Activated naive CD8-positive, alpha-beta T cell treated with anti-CD3 and anti-CD28 coated beads, Interleukin-2, amount 10 ng/mL, durations not matched to agents 7 days and 5 days (primary cell): Measurements from ENCODE around the gene EEIG2. TPM values are rescaled to one million over a fixed set of nuclear protein-coding genes. Genes with fewer than 3 reads are reported as not detected.

Source experiments
- ATAC-seq: fragments of 150-1000 bp; cut with Tn5 transposase; one replicate; pipeline ENCODE4 v1.10.0; 2021; ENCODE audit warnings: low read depth, moderate library complexity
- POLR2A ChIA-PET: fragments of 350-600 bp; sonication (Branson Sonifier 250); formaldehyde crosslinking; loops from one replicate; lab custom pipeline; 2021; ENCODE audit warnings: antibody characterized with exemption; lab: Charles Lee
- DNase-seq: peaks from one replicate; pipeline ENCODE4 v3.0.0; 2021
- H3K27ac Mint-ChIP-seq: one replicate; pipeline ENCODE4 v1.8.0; 2022; ENCODE audit warnings: mild to moderate bottlenecking, mixed read lengths
- H3K27me3 Mint-ChIP-seq: one replicate; pipeline ENCODE4 v1.8.0; 2022; ENCODE audit warnings: mild to moderate bottlenecking, moderate library complexity, mixed read lengths
- H3K36me3 Mint-ChIP-seq: one replicate; pipeline ENCODE4 v1.8.0; 2021; ENCODE audit warnings: mild to moderate bottlenecking, mixed read lengths
- H3K4me1 Mint-ChIP-seq: one replicate; pipeline ENCODE4 v1.8.0; 2021; ENCODE audit warnings: mixed read lengths
- H3K4me3 Mint-ChIP-seq: one replicate; pipeline ENCODE4 v1.8.0; 2022; ENCODE audit warnings: mild to moderate bottlenecking, moderate library complexity, mixed read lengths
- H3K9me3 Mint-ChIP-seq: one replicate; pipeline ENCODE4 v1.8.0; 2021; ENCODE audit warnings: mixed read lengths
- total RNA-seq, 2 experiments: library from RNA; stranded (reverse); gene quantifications; one replicate each; pipeline ENCODE4 v1.2.3, GENCODE V29; 2021

EEIG2 gene
- total RNA-seq, 2 experiments from 2014 or later, result 16.5 TPM

DNA sequence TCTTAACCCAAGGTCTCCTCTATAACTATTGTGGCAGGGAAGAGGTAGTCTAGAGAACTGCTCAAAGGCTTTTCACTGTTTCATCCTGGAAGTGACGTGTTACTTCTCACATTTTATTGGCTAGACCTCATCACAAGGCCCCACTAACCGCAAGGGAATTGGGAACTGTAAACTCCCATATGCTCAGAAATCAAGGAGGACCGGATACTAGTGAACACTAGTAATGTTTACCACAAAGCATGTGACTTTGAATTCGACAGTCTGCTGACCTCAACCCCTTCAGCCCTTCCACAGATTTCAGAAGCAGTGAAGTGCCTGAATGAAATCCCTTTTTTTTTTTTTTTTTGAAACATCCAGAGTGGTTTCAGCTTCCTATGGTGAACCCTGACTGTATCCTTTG, 3.4 kb upstream of the EEIG2 start:
- H3K4me1 Mint-ChIP-seq, result peaks cover 6% of the 10 kb centered on the region
- no peak overlapping the region for H3K27ac Mint-ChIP-seq
- no peak for ATAC-seq
- peaks cover 4% of the 10 kb centered on the region for H3K27me3 Mint-ChIP-seq
- no peak for DNase-seq
- H3K36me3 Mint-ChIP-seq, result no peaks in the 10 kb centered on the region
- no peaks in the 10 kb centered on the region for H3K9me3 Mint-ChIP-seq
- no peak overlapping the region for H3K4me3 Mint-ChIP-seq
- POLR2A ChIA-PET, result no interaction called here

- H3K36me3 Mint-ChIP-seq, result no peaks in the 10 kb centered on the region
- peaks cover 4% of the 10 kb centered on the region for H3K27me3 Mint-ChIP-seq
- H3K4me3 Mint-ChIP-seq, result no peak overlapping the region
- ATAC-seq (no peak), DNase-seq (no peak)
- peaks cover 9% of the 10 kb centered on the region for H3K4me1 Mint-ChIP-seq
- POLR2A ChIA-PET, result interaction anchor here (4.0 kb wide), 1 partner anchor 135 kb away, joined by 39 read pairs; the partner anchor contains the start of gene PRPF38B
- H3K9me3 Mint-ChIP-seq, result no peaks in the 10 kb centered on the region
- H3K27ac Mint-ChIP-seq, result no peak overlapping the region
These were observed 2.6 kb upstream of the EEIG2 start for GRCh38 chr1:108557296-108557695.

- DNase-seq (no peak), ATAC-seq (peak; percentile 46)
- peaks cover 2% of the 10 kb centered on the region for H3K36me3 Mint-ChIP-seq
- H3K4me3 Mint-ChIP-seq, result peak overlapping the region; percentile 96
- H3K27ac Mint-ChIP-seq, result peak overlapping the region; percentile 91
- H3K27me3 Mint-ChIP-seq, result no peaks in the 10 kb centered on the region
- H3K4me1 Mint-ChIP-seq, result peaks cover 23% of the 10 kb centered on the region
- POLR2A ChIA-PET, result interaction anchor here (0.7 to 5.0 kb wide), 11 partner anchors 9 to 360 kb away, joined by 3 to 71 read pairs (median 9); partner anchors contain the start of genes HENMT1, PRPF38B and SLC25A24
- H3K9me3 Mint-ChIP-seq, result no peaks in the 10 kb centered on the region
These were observed 431 bp downstream of the EEIG2 start for GRCh38 chr1:108560189-108560873.

- H3K27me3 Mint-ChIP-seq, result no peaks in the 10 kb centered on the region
- H3K27ac Mint-ChIP-seq, result peak overlapping the region; percentile 91
- ATAC-seq (peak; percentile 44), DNase-seq (peak; percentile 58)
- POLR2A ChIA-PET, result interaction anchor here (0.7 to 5.0 kb wide), 10 partner anchors 8 to 360 kb away, joined by 3 to 71 read pairs (median 10); partner anchors contain the start of genes HENMT1, PRPF38B and SLC25A24
- peaks cover 2% of the 10 kb centered on the region for H3K36me3 Mint-ChIP-seq
- peak overlapping the region; percentile 96 for H3K4me3 Mint-ChIP-seq
- H3K9me3 Mint-ChIP-seq, result no peaks in the 10 kb centered on the region
- peaks cover 23% of the 10 kb centered on the region for H3K4me1 Mint-ChIP-seq
These were observed 1.1 kb downstream of the EEIG2 start for GRCh38 chr1:108560874-108561459.

GRCh38 chr1:108561689-108562326, 1.9 kb downstream of the EEIG2 start:
- no peaks in the 10 kb centered on the region for H3K9me3 Mint-ChIP-seq
- H3K4me3 Mint-ChIP-seq, result peak overlapping the region; percentile 96
- POLR2A ChIA-PET, result interaction anchor here (0.9 to 5.0 kb wide), 6 partner anchors 7 to 361 kb away, joined by 3 to 71 read pairs (median 7); partner anchors contain the start of genes PRPF38B and SLC25A24
- DNase-seq, result peak; percentile 81
- peak; percentile 51 for ATAC-seq
- H3K36me3 Mint-ChIP-seq, result peaks cover 2% of the 10 kb centered on the region
- no peaks in the 10 kb centered on the region for H3K27me3 Mint-ChIP-seq
- no peak overlapping the region for H3K27ac Mint-ChIP-seq
- H3K4me1 Mint-ChIP-seq, result peaks cover 23% of the 10 kb centered on the region

- POLR2A ChIA-PET, result no interaction called here
- Mint-ChIP-seq H3K36me3 (peaks cover 2% of the 10 kb centered on the region), H3K9me3 (no peaks in the 10 kb centered on the region), H3K27me3 (no peaks in the 10 kb centered on the region), H3K4me1 (peaks cover 23% of the 10 kb centered on the region), H3K4me3 (no peak overlapping the region), H3K27ac (no peak overlapping the region)
- DNase-seq (no peak), ATAC-seq (no peak)
These were observed 3.9 kb downstream of the EEIG2 start for GRCh38 chr1:108563808-108564207.

DNA sequence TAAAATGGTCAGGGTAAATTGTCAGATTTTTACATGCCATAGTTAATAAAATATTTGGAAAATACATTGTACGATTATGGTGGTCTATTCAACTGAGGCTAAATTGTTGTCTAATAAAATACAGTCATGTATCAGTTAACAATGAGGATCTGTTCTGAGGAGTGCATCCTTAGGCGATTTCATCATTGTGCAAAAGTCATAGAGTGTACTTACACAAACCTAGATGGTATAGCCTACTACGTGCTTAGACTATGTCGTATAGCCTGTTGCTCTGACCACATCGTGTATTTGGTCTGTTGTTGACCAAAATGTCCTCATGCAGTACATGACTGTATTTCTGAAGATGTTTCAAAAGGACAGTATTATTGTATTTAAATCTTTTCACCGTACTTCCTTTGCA, 5.2 kb downstream of the EEIG2 start:
- Mint-ChIP-seq H3K9me3 (no peaks in the 10 kb centered on the region), H3K27ac (no peak overlapping the region), H3K36me3 (peaks cover 2% of the 10 kb centered on the region), H3K4me3 (no peak overlapping the region), H3K4me1 (peaks cover 23% of the 10 kb centered on the region), H3K27me3 (no peaks in the 10 kb centered on the region)
- ATAC-seq (no peak), DNase-seq (no peak)
- POLR2A ChIA-PET, result no interaction called here

- no peak for ATAC-seq
- H3K36me3 Mint-ChIP-seq, result peaks cover 2% of the 10 kb centered on the region
- no peaks in the 10 kb centered on the region for H3K27me3 Mint-ChIP-seq
- DNase-seq, result no peak
- H3K27ac Mint-ChIP-seq, result no peak overlapping the region
- H3K4me3 Mint-ChIP-seq, result no peak overlapping the region
- no peaks in the 10 kb centered on the region for H3K9me3 Mint-ChIP-seq
- POLR2A ChIA-PET, result no interaction called here
- peaks cover 23% of the 10 kb centered on the region for H3K4me1 Mint-ChIP-seq
These were observed 5.6 kb downstream of the EEIG2 start for GRCh38 chr1:108565512-108565911.

- Mint-ChIP-seq H3K27me3 (no peaks in the 10 kb centered on the region), H3K4me3 (no peak overlapping the region), H3K36me3 (peaks cover 2% of the 10 kb centered on the region), H3K27ac (no peak overlapping the region), H3K9me3 (no peaks in the 10 kb centered on the region), H3K4me1 (peaks cover 7% of the 10 kb centered on the region)
- no peak for ATAC-seq
- no peak for DNase-seq
- POLR2A ChIA-PET, result interaction anchor here (1.0 kb wide), 2 partner anchors 8 to 20 kb away, joined by 3 to 4 read pairs; no protein-coding TSS in a partner anchor
These were observed 8.7 kb downstream of the EEIG2 start for GRCh38 chr1:108568589-108568988.

- ATAC-seq (no peak), DNase-seq (no peak)
- Mint-ChIP-seq H3K4me1 (peaks cover 1% of the 10 kb centered on the region), H3K9me3 (peaks cover 2% of the 10 kb centered on the region), H3K27me3 (no peaks in the 10 kb centered on the region), H3K27ac (no peak overlapping the region), H3K36me3 (no peaks in the 10 kb centered on the region), H3K4me3 (no peak overlapping the region)
- POLR2A ChIA-PET, result interaction anchor here (1.0 kb wide), 3 partner anchors 8 to 74 kb away, joined by 3 to 5 read pairs (median 4); no protein-coding TSS in a partner anchor
These were observed 9.3 kb downstream of the EEIG2 start for GRCh38 chr1:108569097-108569728.

DNA sequence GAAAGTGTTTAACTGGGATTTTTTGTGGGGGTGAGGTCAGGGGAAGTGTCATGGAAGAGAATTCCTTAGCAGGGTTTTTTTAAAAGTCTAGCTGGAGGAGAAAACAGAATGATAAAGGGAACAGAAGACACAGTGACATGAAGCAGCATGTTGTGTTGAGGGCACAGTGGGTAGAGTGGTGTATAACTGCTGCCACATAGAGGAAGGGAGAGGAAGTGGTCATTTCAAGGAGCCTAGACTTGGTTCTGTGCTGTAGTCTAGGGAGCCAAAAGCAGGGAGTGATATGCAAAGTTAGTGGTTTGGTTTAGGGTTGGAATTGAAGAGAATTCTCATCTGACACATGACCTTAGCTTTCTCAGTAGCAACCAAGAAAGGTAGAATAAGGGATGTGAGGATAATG, 10.2 kb downstream of the EEIG2 start:
- POLR2A ChIA-PET, result interaction anchor here (1.0 kb wide), 1 partner anchor 73 kb away, joined by 5 read pairs; no protein-coding TSS in a partner anchor
- Mint-ChIP-seq H3K4me3 (no peak overlapping the region), H3K27ac (no peak overlapping the region), H3K9me3 (peaks cover 2% of the 10 kb centered on the region), H3K4me1 (no peaks in the 10 kb centered on the region), H3K27me3 (no peaks in the 10 kb centered on the region), H3K36me3 (no peaks in the 10 kb centered on the region)
- DNase-seq, result no peak
- peak; percentile 99 for ATAC-seq

GRCh38 chr1:108570998-108571401, 11.1 kb downstream of the EEIG2 start:
- H3K27ac Mint-ChIP-seq, result no peak overlapping the region
- peaks cover 4% of the 10 kb centered on the region for H3K36me3 Mint-ChIP-seq
- H3K4me3 Mint-ChIP-seq, result no peak overlapping the region
- ATAC-seq, result no peak
- DNase-seq, result no peak
- POLR2A ChIA-PET, result no interaction called here
- H3K9me3 Mint-ChIP-seq, result peaks cover 2% of the 10 kb centered on the region
- H3K4me1 Mint-ChIP-seq, result peaks cover 2% of the 10 kb centered on the region
- no peaks in the 10 kb centered on the region for H3K27me3 Mint-ChIP-seq

DNA sequence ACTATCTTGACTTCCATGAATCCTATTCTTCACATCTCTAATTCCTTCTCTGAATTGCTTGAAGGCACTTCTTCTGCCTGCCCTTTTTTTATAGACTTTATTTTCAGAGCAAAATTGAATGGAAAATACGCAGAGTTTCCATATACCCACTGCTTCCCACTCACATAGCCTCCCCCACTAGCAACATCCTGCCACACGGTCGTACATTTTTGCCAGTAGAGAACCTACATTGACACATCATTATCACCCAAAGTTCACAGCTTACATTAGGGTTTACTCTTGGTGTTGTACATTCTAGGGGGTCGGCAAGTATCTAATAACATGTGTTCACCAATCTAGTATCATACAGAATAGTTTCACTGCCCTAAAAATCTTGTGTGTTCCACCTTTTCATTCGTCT, 12.3 kb downstream of the EEIG2 start:
- Mint-ChIP-seq H3K36me3 (peaks cover 4% of the 10 kb centered on the region), H3K9me3 (peaks cover 2% of the 10 kb centered on the region), H3K27ac (no peak overlapping the region), H3K4me3 (no peak overlapping the region), H3K4me1 (peaks cover 2% of the 10 kb centered on the region), H3K27me3 (no peaks in the 10 kb centered on the region)
- ATAC-seq (no peak), DNase-seq (no peak)
- POLR2A ChIA-PET, result no interaction called here
